Activated B cell treated with CpG ODN at 0.5 μM for 24 hours (primary cell): Measurements from ENCODE around the gene FPR3. TPM values are rescaled to one million over a fixed set of nuclear protein-coding genes. Genes with fewer than 3 reads are reported as not detected.

Experiments used
- ATAC-seq: fragments of 200-7000 bp; cut with Tn5 transposase; one replicate; pipeline ENCODE4 v1.10.0; 2021; ENCODE audit warnings: low read depth, mild to moderate bottlenecking, moderate library complexity
- CTCF ChIA-PET: fragments of 350-600 bp; sonication (Branson Sonifier 250); formaldehyde crosslinking; loops from one replicate; lab custom pipeline; 2021; ENCODE audit warnings: antibody characterized with exemption; lab: Charles Lee
- POLR2A ChIA-PET: fragments of 350-600 bp; sonication (Branson Sonifier 250); formaldehyde crosslinking; loops from one replicate; lab custom pipeline; 2021; ENCODE audit warnings: antibody characterized with exemption; lab: Charles Lee
- DNase-seq: peaks from one replicate; pipeline ENCODE4 v3.0.0; 2022
- H3K27ac Mint-ChIP-seq: one replicate; pipeline ENCODE4 v1.8.0; 2020; ENCODE audit warnings: mixed read lengths
- H3K27me3 Mint-ChIP-seq: one replicate; pipeline ENCODE4 v1.8.0; 2021; ENCODE audit warnings: mixed read lengths
- H3K36me3 Mint-ChIP-seq: one replicate; pipeline ENCODE4 v1.8.0; 2021; ENCODE audit warnings: low read depth, mixed read lengths
- H3K4me1 Mint-ChIP-seq: one replicate; pipeline ENCODE4 v1.8.0; 2021; ENCODE audit warnings: mixed read lengths
- H3K4me3 Mint-ChIP-seq: one replicate; pipeline ENCODE4 v1.8.0; 2020; ENCODE audit warnings: mild to moderate bottlenecking, mixed read lengths
- H3K9me3 Mint-ChIP-seq: one replicate; pipeline ENCODE4 v1.8.0; 2020; ENCODE audit warnings: mixed read lengths
- CTCF ChIP-seq: fragments of 200-600 bp; IDR thresholded peaks from one replicate; pipeline ENCODE4 v1.8.0; 2022; ENCODE audit warnings: antibody characterized with exemption, mild to moderate bottlenecking
- intact Hi-C: fragments of 100-400 bp; cut with micrococcal nuclease; formaldehyde crosslinking; loops from one replicate; pipeline ENCODE4 v1.15.1; 2024
- total RNA-seq: library from RNA; stranded (reverse); gene quantifications from 2 replicates; pipeline ENCODE4 v1.2.3, GENCODE V29; 2022

The FPR3 gene
- total RNA-seq, 1 donor from 2014 or later, result 0.27 TPM

- CTCF ChIA-PET, result no interaction called here
- no peak overlapping the region for H3K4me3 Mint-ChIP-seq
- intact Hi-C loops, result no loop called here
- DNase-seq (no peak), ATAC-seq (peak; percentile 45)
- no peak for TF ChIP-seq CTCF
- H3K36me3 Mint-ChIP-seq, result no peaks in the 10 kb centered on the region
- peaks cover 22% of the 10 kb centered on the region for H3K27me3 Mint-ChIP-seq
- no peak overlapping the region for H3K27ac Mint-ChIP-seq
- POLR2A ChIA-PET, result no interaction called here
- peaks cover 4% of the 10 kb centered on the region for H3K4me1 Mint-ChIP-seq
- H3K9me3 Mint-ChIP-seq, result peaks cover 3% of the 10 kb centered on the region
Observed at GRCh38 chr19:51783372-51783771, 11.6 kb upstream of the FPR3 start.

GRCh38 chr19:51784109-51784785, 10.7 kb upstream of the FPR3 start:
- intact Hi-C loops, result no loop called here
- ChIA-PET CTCF (no interaction called here), POLR2A (no interaction called here)
- H3K4me1 Mint-ChIP-seq, result peaks cover 4% of the 10 kb centered on the region
- no peak overlapping the region for H3K4me3 Mint-ChIP-seq
- no peak overlapping the region for H3K27ac Mint-ChIP-seq
- no peak for TF ChIP-seq CTCF
- DNase-seq (no peak), ATAC-seq (no peak)
- H3K27me3 Mint-ChIP-seq, result peaks cover 17% of the 10 kb centered on the region
- H3K9me3 Mint-ChIP-seq, result peaks cover 3% of the 10 kb centered on the region
- no peaks in the 10 kb centered on the region for H3K36me3 Mint-ChIP-seq

GRCh38 chr19:51784922-51785690, 9.9 kb upstream of the FPR3 start:
- Mint-ChIP-seq H3K4me3 (no peak overlapping the region), H3K27me3 (peaks cover 12% of the 10 kb centered on the region), H3K27ac (no peak overlapping the region), H3K9me3 (peaks cover 3% of the 10 kb centered on the region), H3K4me1 (peaks cover 4% of the 10 kb centered on the region), H3K36me3 (no peaks in the 10 kb centered on the region)
- no peak for DNase-seq
- CTCF ChIA-PET, result no interaction called here
- intact Hi-C loops, result no loop called here
- ATAC-seq, result peak; percentile 76
- POLR2A ChIA-PET, result no interaction called here
- TF ChIP-seq CTCF, result no peak

GRCh38 chr19:51786646-51787494, 8.1 kb upstream of the FPR3 start:
- CTCF ChIA-PET, result no interaction called here
- H3K9me3 Mint-ChIP-seq, result peaks cover 3% of the 10 kb centered on the region
- H3K4me3 Mint-ChIP-seq, result no peak overlapping the region
- peaks cover 4% of the 10 kb centered on the region for H3K4me1 Mint-ChIP-seq
- no peak for DNase-seq
- no peak overlapping the region for H3K27ac Mint-ChIP-seq
- TF ChIP-seq CTCF, result no peak
- no peaks in the 10 kb centered on the region for H3K36me3 Mint-ChIP-seq
- POLR2A ChIA-PET, result no interaction called here
- H3K27me3 Mint-ChIP-seq, result peaks cover 6% of the 10 kb centered on the region
- intact Hi-C loops, result no loop called here
- no peak for ATAC-seq

- intact Hi-C loops, result no loop called here
- no peak for DNase-seq
- CTCF ChIA-PET, result no interaction called here
- peaks cover 4% of the 10 kb centered on the region for H3K27me3 Mint-ChIP-seq
- no peak overlapping the region for H3K27ac Mint-ChIP-seq
- POLR2A ChIA-PET, result no interaction called here
- H3K4me3 Mint-ChIP-seq, result no peak overlapping the region
- peaks cover 4% of the 10 kb centered on the region for H3K4me1 Mint-ChIP-seq
- H3K9me3 Mint-ChIP-seq, result peaks cover 6% of the 10 kb centered on the region
- no peak for TF ChIP-seq CTCF
- ATAC-seq, result no peak
- H3K36me3 Mint-ChIP-seq, result no peaks in the 10 kb centered on the region
Observed at GRCh38 chr19:51788029-51788428, 6.9 kb upstream of the FPR3 start.
